Activated T-helper 1 cell treated with anti-CD3 and anti-CD28 coated beads, Interleukin-2, amount 50 U/mL, for 16 hours (primary cell): Measurements from ENCODE around the gene COX17.

Experiments
- DNase-seq, 2 donors: peaks; one replicate each; pipeline ENCODE4 v3.0.0-alpha.2; 2020; ENCODE audit warnings: low read depth in 1 of 2, low spot score in 1 of 2

The COX17 gene

GRCh38 chr3:119625451-119626153 is 51.6 kb downstream of the COX17 start:
- no peak for DNase-seq

- no peak for DNase-seq
These were observed 53.0 kb downstream of the COX17 start for GRCh38 chr3:119624002-119624720.

GRCh38 chr3:119620899-119621298 is 56.3 kb downstream of the COX17 start:
- no peak for DNase-seq
